Glutamatergic neuron (in vitro differentiated cells): ENCODE results near the gene IL17RC. TPM values are rescaled to one million over a fixed set of nuclear protein-coding genes. Genes with fewer than 3 reads are reported as not detected.
A peak's percentile ranks its signal among the peaks of the same experiment; 100 is the strongest.

ENCODE experiments used
- DNase-seq: peaks from one replicate; pipeline ENCODE4 v3.0.0; 2022
- H3K27ac Mint-ChIP-seq: one replicate; pipeline ENCODE4 v1.8.0; 2020; ENCODE audit warnings: mild to moderate bottlenecking, mixed read lengths, inconsistent platforms; ENCODE audit not compliant: unreplicated experiment
- H3K27me3 Mint-ChIP-seq: one replicate; pipeline ENCODE4 v1.8.0; 2020; ENCODE audit warnings: mild to moderate bottlenecking, moderate library complexity, mixed read lengths, inconsistent platforms; ENCODE audit not compliant: unreplicated experiment
- H3K36me3 Mint-ChIP-seq: one replicate; pipeline ENCODE4 v1.8.0; 2020; ENCODE audit warnings: mild to moderate bottlenecking, mixed read lengths, inconsistent platforms; ENCODE audit not compliant: unreplicated experiment
- H3K4me1 Mint-ChIP-seq: one replicate; pipeline ENCODE4 v1.8.0; 2020; ENCODE audit warnings: mild to moderate bottlenecking, low read depth, mixed read lengths, inconsistent platforms; ENCODE audit not compliant: unreplicated experiment
- H3K4me3 Mint-ChIP-seq: one replicate; pipeline ENCODE4 v1.8.0; 2020; ENCODE audit warnings: mild to moderate bottlenecking, mixed read lengths, inconsistent platforms; ENCODE audit not compliant: unreplicated experiment
- H3K9me3 Mint-ChIP-seq: one replicate; pipeline ENCODE4 v1.8.0; 2020; ENCODE audit warnings: mild to moderate bottlenecking, moderate library complexity, mixed read lengths, inconsistent platforms; ENCODE audit not compliant: unreplicated experiment
- CTCF ChIP-seq: fragments of 200-600 bp; sonication (generic); IDR thresholded peaks from one replicate; pipeline ENCODE4 v1.5.0; 2021; ENCODE audit not compliant: partially characterized antibody, unreplicated experiment
- total RNA-seq: library from RNA; stranded (reverse); fragmentation: NEBNext Ultra II Directional; extraction: Animal tissue kit (Norgen Biotek cat#: 25700); gene quantifications from one replicate; pipeline ENCODE4 v1.2.1, GENCODE V29; 2021; ENCODE audit not compliant: unreplicated experiment

The IL17RC gene
- total RNA-seq, 1 donor from 2014 or later, result 41.9 TPM

DNA sequence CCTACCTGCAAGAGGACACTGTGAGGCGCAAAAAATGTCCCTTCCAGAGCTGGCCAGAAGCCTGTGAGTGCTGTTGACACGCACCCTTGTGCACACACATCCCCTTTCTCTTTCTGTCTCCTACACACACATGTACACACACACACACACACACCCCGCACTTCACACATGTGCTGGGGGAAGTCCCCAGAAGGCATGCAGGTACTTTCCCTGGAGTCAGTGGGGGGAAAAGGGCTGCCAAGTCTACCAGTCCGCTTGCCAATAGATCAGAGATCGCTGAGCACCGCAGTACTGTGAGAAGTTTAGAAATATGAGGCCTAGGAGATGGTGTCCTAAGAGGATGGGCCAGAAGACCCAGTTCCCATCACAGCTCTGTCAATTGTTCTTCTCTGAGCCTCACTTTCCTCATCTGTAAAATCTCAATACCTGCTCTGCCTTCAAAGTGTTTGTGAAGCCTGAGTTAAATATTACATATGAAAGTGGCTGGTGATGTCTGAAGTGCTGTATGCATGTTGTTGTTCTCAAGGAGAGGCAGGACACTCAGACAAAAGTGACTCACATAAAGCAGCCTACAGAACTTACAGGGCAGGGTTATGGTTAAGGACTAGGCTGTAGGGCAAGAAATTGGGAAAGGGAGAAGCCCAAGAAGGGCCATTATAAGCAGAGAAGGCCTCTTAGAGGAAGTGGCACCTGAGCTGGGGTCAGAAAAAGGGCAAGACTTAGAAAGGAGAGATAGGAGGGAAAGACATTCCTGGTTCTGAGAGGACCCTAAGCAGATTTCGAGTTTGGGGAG, 7.5 kb upstream of the IL17RC start:
- TF ChIP-seq CTCF, result no peak
- Mint-ChIP-seq H3K27ac (no peak overlapping the region), H3K4me1 (peaks cover 7% of the 10 kb centered on the region), H3K27me3 (peaks cover 5% of the 10 kb centered on the region), H3K9me3 (peaks cover 9% of the 10 kb centered on the region), H3K36me3 (peaks cover 6% of the 10 kb centered on the region), H3K4me3 (peak overlapping the region; percentile 63)
- no peak for DNase-seq

DNA sequence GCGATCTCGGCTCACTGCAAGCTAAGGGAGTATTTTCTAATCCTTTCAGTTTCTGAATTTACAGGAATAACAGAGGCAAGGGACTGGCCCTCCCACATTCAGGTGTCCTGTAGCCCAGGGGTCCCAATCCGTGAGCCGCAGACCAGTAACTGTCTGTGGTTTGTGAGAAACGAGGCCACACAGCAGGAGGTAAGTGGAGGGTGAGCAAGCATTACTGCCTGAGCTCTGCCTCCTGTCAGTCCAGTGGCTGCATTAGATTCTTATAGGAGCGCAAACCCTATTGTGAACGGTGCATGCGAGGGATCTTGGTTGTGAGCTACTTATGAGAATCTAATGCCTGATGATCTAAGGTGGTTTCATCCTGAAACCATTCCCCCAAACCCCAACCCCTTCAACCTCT, 5.0 kb upstream of the IL17RC start:
- Mint-ChIP-seq H3K27ac (no peak overlapping the region), H3K4me1 (peaks cover 14% of the 10 kb centered on the region), H3K9me3 (peaks cover 13% of the 10 kb centered on the region), H3K27me3 (peaks cover 11% of the 10 kb centered on the region), H3K4me3 (no peak overlapping the region), H3K36me3 (peaks cover 6% of the 10 kb centered on the region)
- no peak for DNase-seq
- TF ChIP-seq CTCF, result no peak

- TF ChIP-seq CTCF, result no peak
- Mint-ChIP-seq H3K4me3 (no peak overlapping the region), H3K4me1 (peaks cover 17% of the 10 kb centered on the region), H3K27ac (no peak overlapping the region), H3K36me3 (peaks cover 6% of the 10 kb centered on the region), H3K9me3 (peaks cover 15% of the 10 kb centered on the region), H3K27me3 (peaks cover 11% of the 10 kb centered on the region)
- DNase-seq, result no peak
Measured at GRCh38 chr3:9912294-9912935, 4.5 kb upstream of the IL17RC start.

- H3K4me3 Mint-ChIP-seq, result no peak overlapping the region
- DNase-seq, result no peak
- TF ChIP-seq CTCF, result no peak
- peaks cover 6% of the 10 kb centered on the region for H3K36me3 Mint-ChIP-seq
- H3K27ac Mint-ChIP-seq, result peak overlapping the region; percentile 59
- H3K9me3 Mint-ChIP-seq, result peaks cover 15% of the 10 kb centered on the region
- peaks cover 20% of the 10 kb centered on the region for H3K4me1 Mint-ChIP-seq
- peaks cover 11% of the 10 kb centered on the region for H3K27me3 Mint-ChIP-seq
Measured at GRCh38 chr3:9913601-9914000, 3.3 kb upstream of the IL17RC start.

- H3K9me3 Mint-ChIP-seq, result peaks cover 15% of the 10 kb centered on the region
- H3K27ac Mint-ChIP-seq, result peak overlapping the region; percentile 59
- peak overlapping the region; percentile 30 for H3K4me3 Mint-ChIP-seq
- no peak for DNase-seq
- peaks cover 11% of the 10 kb centered on the region for H3K27me3 Mint-ChIP-seq
- H3K36me3 Mint-ChIP-seq, result peaks cover 6% of the 10 kb centered on the region
- no peak for TF ChIP-seq CTCF
- H3K4me1 Mint-ChIP-seq, result peaks cover 20% of the 10 kb centered on the region
Measured at GRCh38 chr3:9914011-9914410, 2.9 kb upstream of the IL17RC start.
